ENCODE data around the gene CRYBG3.

- TF ChIP-seq EZH2phosphoT487 (IDR thresholded peaks at IDR 0.05; ENCODE audit: insufficient read depth, low read depth): no peak
- TF ChIP-seq EZH2 (IDR thresholded peaks at IDR 0.05; ENCODE audit: insufficient read depth, poor library complexity, severe bottlenecking): no peak
These were observed 3.3 kb downstream of the CRYBG3 start for GRCh38 chr3:97825101-97825500.
